NOMO-1 (cell line): ENCODE measurements around the gene TTC33.
A peak's percentile ranks its signal among the peaks of the same experiment; 100 is the strongest.

Source experiments
- DNase-seq, 2 experiments: peaks; one replicate each; lab custom pipeline; 2025; ENCODE audit not compliant: unreplicated experiment in 2 of 2; lab: John Stamatoyannopoulos, UW

TTC33 gene

GRCh38 chr5:40780858-40781257, 25.1 kb upstream of the TTC33 start:
- no peak for DNase-seq

GRCh38 chr5:40780199-40780598, 24.4 kb upstream of the TTC33 start:
- no peak for DNase-seq

DNA sequence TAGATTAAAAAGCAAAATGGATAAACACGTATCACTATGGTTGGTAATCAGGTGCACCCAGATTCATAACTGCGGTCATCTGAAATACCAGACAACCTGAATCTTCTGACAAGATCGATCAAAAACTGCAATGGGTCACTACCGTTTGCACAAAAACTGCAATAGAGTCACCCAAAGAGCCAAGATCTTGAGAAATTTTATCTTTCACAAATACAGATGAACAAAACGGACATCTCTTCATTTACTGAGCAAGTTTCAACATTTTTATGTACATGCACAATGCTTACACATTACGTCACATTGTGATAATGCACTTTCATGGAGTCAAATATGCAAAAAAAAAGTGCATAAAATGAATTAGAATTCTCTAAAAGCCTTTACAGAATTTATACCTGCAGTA, 23.8 kb upstream of the TTC33 start:
- no peak for DNase-seq

GRCh38 chr5:40778133-40778532, 22.4 kb upstream of the TTC33 start:
- DNase-seq, result no peak

GRCh38 chr5:40776658-40776977, 20.9 kb upstream of the TTC33 start:
- no peak for DNase-seq

- peak in 1 of 2 experiments; percentile 15 for DNase-seq
Measured at GRCh38 chr5:40775846-40776657, 20.3 kb upstream of the TTC33 start.

- no peak for DNase-seq
Measured at GRCh38 chr5:40775085-40775845, 19.5 kb upstream of the TTC33 start.

DNA sequence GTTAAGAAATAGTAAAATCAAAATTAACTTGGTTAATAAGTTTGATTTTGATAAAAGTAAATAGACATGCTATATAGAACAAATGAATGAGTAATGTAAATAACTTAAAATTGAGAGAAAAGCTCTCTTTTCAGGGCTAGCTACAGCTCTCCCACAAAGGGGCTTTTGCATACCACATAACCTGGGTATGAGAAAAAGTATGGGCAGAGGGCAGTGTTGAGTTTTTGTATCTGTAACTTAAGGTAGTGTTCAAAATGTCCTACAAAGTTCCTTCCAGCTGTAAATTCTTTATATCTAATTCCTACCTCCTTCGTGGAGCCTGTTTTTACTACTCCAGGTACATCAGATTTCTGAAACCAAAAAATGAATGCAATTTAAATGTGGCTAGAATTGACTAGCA, 18.9 kb upstream of the TTC33 start:
- no peak for DNase-seq

DNA sequence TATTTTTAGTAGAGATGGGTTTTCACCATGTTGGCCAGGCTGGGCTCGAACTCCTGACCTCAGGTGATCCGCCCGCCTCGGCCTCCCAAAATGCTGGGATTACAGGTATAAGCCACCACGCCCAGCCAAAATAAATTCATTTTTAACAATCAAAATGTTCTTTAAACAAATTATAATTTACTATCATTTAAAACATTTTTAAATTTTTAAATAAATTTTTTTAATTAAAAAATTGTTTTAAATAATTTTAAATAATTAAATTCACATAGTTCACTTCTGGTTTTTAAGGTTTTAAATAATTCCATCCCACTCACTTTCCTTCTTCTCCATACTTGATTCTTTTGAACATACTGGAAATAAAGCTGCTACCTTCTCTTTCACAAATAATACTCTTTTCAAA, 15.0 kb upstream of the TTC33 start:
- no peak for DNase-seq

DNA sequence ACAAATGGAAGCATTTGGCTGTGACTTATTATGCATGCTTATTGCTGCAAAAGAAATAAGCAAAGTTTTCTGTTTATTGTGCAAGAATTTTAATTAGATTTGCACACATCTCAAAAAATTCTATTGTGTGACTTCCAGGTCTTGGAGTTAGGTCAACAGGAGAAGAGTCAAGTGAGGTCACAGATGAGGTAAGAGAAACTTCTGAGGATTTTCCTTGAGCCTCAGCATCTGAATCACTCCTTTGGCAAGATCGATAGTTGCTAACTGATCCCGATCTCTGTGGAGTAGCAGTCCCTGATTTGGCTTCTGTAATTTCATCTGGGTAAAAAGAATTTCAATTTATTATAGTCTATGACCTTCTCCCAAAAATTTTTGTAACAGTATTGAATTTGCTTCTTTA, 6.9 kb upstream of the TTC33 start:
- DNase-seq, result no peak

GRCh38 chr5:40757400-40757799, 1.6 kb upstream of the TTC33 start:
- DNase-seq, result no peak

GRCh38 chr5:40755093-40755406, 711 bp downstream of the TTC33 start:
- peak; percentile 85 to 94 for DNase-seq

DNA sequence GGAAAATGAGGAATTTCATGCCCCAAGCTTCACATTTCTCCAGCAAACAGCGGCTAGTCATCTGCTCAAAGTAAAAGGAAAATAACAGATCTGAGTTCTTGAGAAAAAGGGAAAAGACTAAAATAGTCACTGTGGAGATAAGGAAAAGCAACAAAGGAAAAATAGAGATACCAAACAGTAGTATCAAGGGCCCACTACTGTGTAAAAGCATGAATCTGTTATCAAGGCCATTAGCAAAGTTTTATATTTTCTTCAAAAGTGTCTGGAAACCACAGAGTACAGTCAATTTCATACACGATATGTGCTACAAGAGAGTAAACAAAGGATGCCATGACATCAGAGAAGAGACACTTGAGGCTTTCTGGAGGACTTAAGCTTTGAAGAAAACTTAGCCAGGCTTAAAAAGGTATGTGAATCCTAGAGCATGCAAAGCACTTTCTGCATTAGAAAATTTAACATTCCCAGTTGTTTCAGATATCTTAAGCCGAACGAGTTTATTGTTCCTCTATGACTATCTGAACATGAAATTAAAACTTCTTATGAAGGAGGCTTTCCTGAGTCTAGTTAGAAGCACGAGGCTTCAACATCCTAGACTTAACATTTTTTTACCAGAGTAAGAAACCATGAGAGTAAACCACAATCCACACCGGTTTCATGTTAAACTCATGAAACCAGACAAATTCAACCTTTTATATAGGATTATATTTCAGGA, 1.2 kb downstream of the TTC33 start:
- DNase-seq, result no peak

GRCh38 chr5:40746703-40747102, 9.1 kb downstream of the TTC33 start:
- no peak for DNase-seq

GRCh38 chr5:40743771-40744170, 12.0 kb downstream of the TTC33 start:
- DNase-seq, result no peak

GRCh38 chr5:40738502-40738901, 17.3 kb downstream of the TTC33 start:
- no peak for DNase-seq

DNA sequence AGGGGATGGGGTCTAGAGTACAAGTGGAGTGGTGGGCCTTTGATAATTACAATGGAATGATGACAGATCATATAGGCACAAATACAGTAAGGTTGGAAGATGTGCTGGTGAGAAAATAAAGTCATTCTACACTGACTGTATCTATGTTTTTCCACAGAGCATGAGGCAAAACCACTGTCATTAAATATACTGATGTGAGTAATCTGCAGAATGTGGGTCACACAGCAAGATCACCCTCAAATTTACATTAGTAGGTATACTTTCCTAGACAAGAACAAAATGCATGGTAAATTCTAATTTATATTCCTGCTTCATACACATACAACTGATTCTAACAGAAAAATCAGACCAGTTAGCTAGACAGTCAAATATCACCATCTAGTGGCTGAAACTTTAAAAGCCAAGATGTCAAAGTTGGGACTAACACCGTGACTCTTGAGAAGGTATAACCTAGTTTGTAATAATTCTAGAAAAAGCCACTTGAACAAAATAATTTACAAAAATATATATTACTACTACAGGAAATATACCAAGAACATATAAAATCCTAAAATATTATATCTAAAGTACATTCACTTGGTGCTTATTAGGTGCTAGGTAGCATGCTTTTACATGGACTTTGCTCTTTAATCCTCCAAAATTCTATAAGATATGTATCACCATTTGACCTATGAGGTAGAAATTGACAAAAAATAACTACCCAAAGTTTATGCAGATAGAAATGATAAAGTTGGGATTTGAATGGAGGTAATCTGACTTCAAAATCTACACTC, 19.5 kb downstream of the TTC33 start:
- peak; percentile 41 to 90 for DNase-seq

GRCh38 chr5:40735609-40736008, 20.2 kb downstream of the TTC33 start:
- no peak for DNase-seq

DNA sequence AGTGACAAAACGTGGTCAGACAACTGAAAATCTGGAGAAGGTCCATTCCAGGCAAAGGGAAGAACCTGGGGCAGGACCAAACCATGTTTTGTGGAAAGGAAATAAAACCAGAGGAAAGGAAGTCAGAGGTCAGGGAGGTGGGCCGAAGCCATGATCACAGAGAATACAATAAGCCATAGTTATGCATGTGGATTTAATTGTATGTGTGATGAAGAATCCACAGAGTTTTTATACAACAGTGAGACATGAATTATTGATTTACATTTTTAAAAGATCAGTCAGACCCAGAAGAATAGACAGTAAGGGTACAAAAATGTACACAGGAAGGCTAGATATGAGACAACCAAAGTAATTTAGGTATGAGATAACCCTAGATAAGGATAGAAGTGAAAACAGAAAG, 20.8 kb downstream of the TTC33 start:
- no peak for DNase-seq

- DNase-seq, result no peak
Measured at GRCh38 chr5:40733879-40734563, 21.7 kb downstream of the TTC33 start.

- DNase-seq, result peak; percentile 51 to 85
Measured at GRCh38 chr5:40733434-40733833, 22.3 kb downstream of the TTC33 start.
